Hematopoietic multipotent progenitor cell treated with erythropoietin and hydrocortisone succinate and interleukin-3 and kit ligand, for 6 days (in vitro differentiated cells): ENCODE measurements around the gene PLD1.
"Not testable (repeated sequence)": the region's sequence is repeated elsewhere in the genome, so short reads cannot be mapped to it uniquely, and the experiment has no call there.

Source experiments
- DNase-seq: peaks from one replicate; pipeline ENCODE4 v3.0.0-alpha.2; 2015

PLD1 gene

GRCh38 chr3:171835613-171836012 lies 25.3 kb upstream of the PLD1 start:
- DNase-seq: no peak

GRCh38 chr3:171835116-171835515 lies 24.8 kb upstream of the PLD1 start:
- peak; percentile 44 for DNase-seq

- no peak for DNase-seq
These were observed 24.1 kb upstream of the PLD1 start for GRCh38 chr3:171834461-171834801.

- peak; percentile 74 for DNase-seq
These were observed 23.6 kb upstream of the PLD1 start for GRCh38 chr3:171833789-171834460.

GRCh38 chr3:171832989-171833388 lies 22.7 kb upstream of the PLD1 start:
- no peak for DNase-seq

GRCh38 chr3:171831936-171832335 lies 21.7 kb upstream of the PLD1 start:
- no peak for DNase-seq

- no peak for DNase-seq
These were observed 20.2 kb upstream of the PLD1 start for GRCh38 chr3:171830518-171830875.

- peak; percentile 74 for DNase-seq
These were observed 19.7 kb upstream of the PLD1 start for GRCh38 chr3:171829841-171830517.

GRCh38 chr3:171828902-171829770 lies 18.9 kb upstream of the PLD1 start:
- DNase-seq: peak; percentile 62

- no peak for DNase-seq
These were observed 17.7 kb upstream of the PLD1 start for GRCh38 chr3:171827836-171828458.

GRCh38 chr3:171827385-171827784 lies 17.1 kb upstream of the PLD1 start:
- DNase-seq: no peak

GRCh38 chr3:171825222-171825828 lies 15.0 kb upstream of the PLD1 start:
- no peak for DNase-seq

- no peak for DNase-seq
These were observed 14.5 kb upstream of the PLD1 start for GRCh38 chr3:171824824-171825221.

GRCh38 chr3:171824116-171824515 lies 13.8 kb upstream of the PLD1 start:
- DNase-seq: peak; percentile 80

GRCh38 chr3:171822431-171823106 lies 12.3 kb upstream of the PLD1 start:
- no peak for DNase-seq

- no peak for DNase-seq
These were observed 11.6 kb upstream of the PLD1 start for GRCh38 chr3:171821778-171822358.

GRCh38 chr3:171821044-171821443 lies 10.8 kb upstream of the PLD1 start:
- no peak for DNase-seq

- no peak for DNase-seq
These were observed 7.0 kb upstream of the PLD1 start for GRCh38 chr3:171817074-171817800.

GRCh38 chr3:171815973-171816595 lies 5.8 kb upstream of the PLD1 start:
- DNase-seq: no peak

- not testable (repeated sequence) for DNase-seq
These were observed 4.4 kb upstream of the PLD1 start for GRCh38 chr3:171814662-171815061.
